Epithelial cell of proximal tubule (primary cell): Measurements from ENCODE around the gene PTPN11. TPM values are rescaled to one million over a fixed set of nuclear protein-coding genes. Genes with fewer than 3 reads are reported as not detected.

ENCODE experiments used
- DNase-seq: peaks from one replicate; pipeline ENCODE4 v3.0.0-alpha.2; 2011; ENCODE audit warnings: low read depth
- H3K4me3 ChIP-seq: 2 replicates; pipeline ENCODE4 v1.5.1; 2011; ENCODE audit warnings: low read depth, mild to moderate bottlenecking, low read length
- CTCF ChIP-seq: conservative IDR thresholded peaks from 2 replicates; pipeline ENCODE4 v1.5.1; 2012; ENCODE audit warnings: low read depth, mild to moderate bottlenecking, low read length
- total RNA-seq: library from RNA; depleted of rRNA; stranded (reverse); fragments of >200 nt; gene quantifications from 2 replicates; pipeline ENCODE4 v1.2.3, GENCODE V29; 2015

Gene PTPN11
- total RNA-seq = 78.3 and 80.5 TPM in 2 replicates

GRCh38 chr12:112418608-112419296, at the start of gene PTPN11:
Gene PTPN11, plus strand, starts transcription at chr12:112418947. Its CDS starts 165 bp downstream, at chr12:112419112.
- no peak for DNase-seq
- H3K4me3 ChIP-seq = peak within 1 kb of the TSS; percentile 72
- TF ChIP-seq CTCF = peak; percentile 47

GRCh38 chr12:112370199-112370598, 48.5 kb upstream of the PTPN11 start:
- no peak for TF ChIP-seq CTCF
- no peak overlapping the region for H3K4me3 ChIP-seq
- no peak for DNase-seq

GRCh38 chr12:112370868-112371510, 47.8 kb upstream of the PTPN11 start:
- DNase-seq = no peak
- no peak overlapping the region for H3K4me3 ChIP-seq
- no peak for TF ChIP-seq CTCF

GRCh38 chr12:112374166-112374740, 44.5 kb upstream of the PTPN11 start:
- no peak for DNase-seq
- no peak for TF ChIP-seq CTCF
- no peak overlapping the region for H3K4me3 ChIP-seq

GRCh38 chr12:112375105-112375504, 43.6 kb upstream of the PTPN11 start:
- no peak for TF ChIP-seq CTCF
- no peak for DNase-seq
- H3K4me3 ChIP-seq = no peak overlapping the region

GRCh38 chr12:112380663-112381405, 37.9 kb upstream of the PTPN11 start:
- DNase-seq = no peak
- no peak for TF ChIP-seq CTCF
- H3K4me3 ChIP-seq = peak overlapping the region; percentile 62
